HepG2 (cell line): ENCODE measurements around the gene DDX23. TPM values are rescaled to one million over a fixed set of nuclear protein-coding genes. Genes with fewer than 3 reads are reported as not detected.
A peak's percentile ranks its signal among the peaks of the same experiment; 100 is the strongest.

Experiments used
- ATAC-seq: fragments of 200-7000 bp; cut with Tn5 transposase; 3 replicates; pipeline ENCODE4 v1.9.1; 2020; ENCODE audit warnings: mild to moderate bottlenecking, moderate library complexity
- BruUV-seq: library from RNA; stranded (reverse); fragments of 400-500 nt; replicated peaks from 2 replicates; lab custom pipeline; 2021; lab: Mats Ljungman, UMichigan
- CTCF ChIA-PET: fragments of 300-600 bp; formaldehyde crosslinking; extraction: SDS; loops from one replicate; lab custom pipeline; 2021; ENCODE audit warnings: low total read pairs, inconsistent platforms, low intra/inter-chr PET ratio; lab: Yijun Ruan, JAX
- POLR2A ChIA-PET: fragments of 350-600 bp; sonication (Branson Sonifier 250); formaldehyde crosslinking; loops from one replicate; lab custom pipeline; 2020; ENCODE audit warnings: antibody characterized with exemption, inconsistent platforms; lab: Yijun Ruan, JAX
- DNase-seq: peaks from one replicate; pipeline ENCODE4 v3.0.0-alpha.2; 2015; ENCODE audit warnings: low spot score
- FAIRE-seq: peaks from 3 replicates; lab custom pipeline; 2011; peaks lifted over from hg19 to GRCh38; lab: Jason Lieb, UNC
- H2AFZ ChIP-seq: one replicate; pipeline ENCODE4 v1.6.1; 2011; ENCODE audit warnings: low read length, inconsistent platforms
- H3K27ac ChIP-seq: fragments of 300-600 bp; 3 replicates; pipeline ENCODE4 v1.8.0; 2011; ENCODE audit warnings: mixed run types, mild to moderate bottlenecking, mixed read lengths, low read length, inconsistent platforms; ENCODE audit not compliant: insufficient read depth; ENCODE audit errors: extremely low read length
- H3K27me3 ChIP-seq, 2 experiments: fragments of 200-600 bp in 1 of 2; 2 replicates in 1 of 2; 3 replicates in 1 of 2; pipeline versions ENCODE4 v1.6.0 to v1.8.0; 2011; ENCODE audit warnings: low read length in 2 of 2, mild to moderate bottlenecking in 2 of 2, moderate library complexity in 2 of 2, inconsistent platforms in 1 of 2; ENCODE audit not compliant: insufficient read depth in 2 of 2, control insufficient read depth in 1 of 2
- H3K36me3 ChIP-seq, 2 experiments: fragments of 200-600 bp in 1 of 2; replicated peaks in 1 of 2; 2 replicates in 1 of 2; 3 replicates in 1 of 2; pipeline versions ENCODE4 v1.5.1 to v1.8.0; 2011; ENCODE audit warnings: low read length in 2 of 2, inconsistent platforms in 1 of 2; ENCODE audit not compliant: insufficient read depth in 2 of 2, control insufficient read depth in 1 of 2
- H3K4me1 ChIP-seq: 2 replicates; pipeline ENCODE4 v1.5.1; 2012; ENCODE audit warnings: low read length, inconsistent platforms; ENCODE audit not compliant: insufficient read depth
- H3K4me2 ChIP-seq: 2 replicates; pipeline ENCODE4 v1.6.0; 2011; ENCODE audit warnings: low read depth, low read length, inconsistent platforms
- H3K4me3 ChIP-seq, 3 experiments: fragments of 200-600 bp in 1 of 3; sonication (generic), shearing (Covaris generic) in 1 of 3; replicated peaks in 1 of 3; 2 replicates each; pipeline ENCODE4 v1.5.1; 2011 to 2016; ENCODE audit warnings: low read length in 3 of 3, inconsistent platforms in 2 of 3, low read depth in 2 of 3, mild to moderate bottlenecking in 2 of 3, control low read depth in 1 of 3, mixed read lengths in 1 of 3; ENCODE audit not compliant: insufficient read depth in 1 of 3
- H3K79me2 ChIP-seq: one replicate; pipeline ENCODE4 v1.6.1; 2011; ENCODE audit warnings: low read length, inconsistent platforms; ENCODE audit not compliant: insufficient read depth
- H3K9ac ChIP-seq: 2 replicates; pipeline ENCODE4 v1.6.0; 2011; ENCODE audit warnings: mild to moderate bottlenecking, low read depth, low read length, inconsistent platforms; ENCODE audit not compliant: insufficient read depth
- H3K9me3 ChIP-seq: 2 replicates; pipeline ENCODE4 v1.5.1; 2012; ENCODE audit warnings: mild to moderate bottlenecking, low read length
- H4K20me1 ChIP-seq: 2 replicates; pipeline ENCODE4 v1.6.0; 2011; ENCODE audit warnings: inconsistent platforms, mild to moderate bottlenecking, low read length, moderate library complexity; ENCODE audit not compliant: insufficient read depth
- FOXA1 ChIP-seq, 2 experiments: fragments of 450-650 bp in 1 of 2; sonication (generic) in 1 of 2; formaldehyde crosslinking in 1 of 2; IDR thresholded peaks; 2 replicates each; pipeline versions ENCODE4 v1.4.0 to v1.6.1; 2016 to 2020; ENCODE audit warnings: missing genetic modification reagents in 1 of 2
- IRX3 ChIP-seq: sonication (generic); formaldehyde crosslinking; IDR thresholded peaks from 2 replicates; pipeline ENCODE4 v1.8.1; 2023; ENCODE audit warnings: mild to moderate bottlenecking, low read depth, missing genetic modification reagents, borderline replicate concordance
- KDM5A ChIP-seq: fragments of 200-600 bp; sonication (generic); IDR thresholded peaks from 2 replicates; pipeline ENCODE4 v1.7.0; 2018; ENCODE audit warnings: antibody characterized with exemption, mild to moderate bottlenecking, low read length, borderline replicate concordance
- NR2C2 ChIP-seq: sonication (generic); formaldehyde crosslinking; IDR thresholded peaks from 2 replicates; pipeline ENCODE4 v1.4.0; 2020; ENCODE audit warnings: missing genetic modification reagents, mild to moderate bottlenecking, moderate library complexity, borderline replicate concordance
- PRDM10 ChIP-seq: sonication (generic); formaldehyde crosslinking; IDR thresholded peaks from 2 replicates; pipeline ENCODE4 v1.4.0; 2020; ENCODE audit warnings: low read depth, missing genetic modification reagents
- U2AF1 ChIP-seq: fragments of 200-400 bp; formaldehyde crosslinking; optimal IDR thresholded peaks from 2 replicates; pipeline ENCODE3; 2017; ENCODE audit warnings: mild to moderate bottlenecking, low read depth, low read length
- ZNF232 ChIP-seq: sonication (generic); formaldehyde crosslinking; IDR thresholded peaks from 2 replicates; pipeline ENCODE4 v1.4.0; 2020; ENCODE audit warnings: missing genetic modification reagents, borderline replicate concordance
- ZNF343 ChIP-seq: sonication (generic); formaldehyde crosslinking; IDR thresholded peaks from 2 replicates; pipeline ENCODE4 v1.4.0; 2020; ENCODE audit warnings: mild to moderate bottlenecking, missing genetic modification reagents
- ZNF841 ChIP-seq: sonication (generic); formaldehyde crosslinking; IDR thresholded peaks from 2 replicates; pipeline ENCODE4 v1.8.1; 2023; ENCODE audit warnings: missing genetic modification reagents, borderline replicate concordance
- WGBS: methylation state at CpG from one replicate; pipeline ENCODE4 v1.1.6; 2017; ENCODE audit warnings: low lambda C conversion rate; 5-methylcytosine and 5-hydroxymethylcytosine counted together
- in situ Hi-C: cut with HindIII; loops from 2 replicates; pipeline ENCODE4 v1.10.0; 2017; ENCODE audit warnings: low pct_unique_long_range_greater_than_20kb; ENCODE audit not compliant: extremely low pct_ligation_motif_present
- intact Hi-C: fragments of 100-400 bp; cut with micrococcal nuclease; formaldehyde crosslinking; loops from one replicate; pipeline ENCODE4 v1.10.0; 2022; ENCODE audit not compliant: unreplicated experiment
- polyA plus RNA-seq, 8 experiments: library from polyadenylated mRNA; depleted of rRNA in 3 of 8; stranded (reverse) in 7 of 8; unstranded in 1 of 8; fragments of >200 nt; fragmentation: Illumina TruSeq in 4 of 8; extraction: Trizol in 4 of 8; gene quantifications; 2 replicates each; pipeline versions ENCODE4 v1.2.1 to v1.2.3, GENCODE V29; 2011 to 2016; ENCODE audit warnings: low read depth in 4 of 8, missing spikeins in 1 of 8, mixed read lengths in 1 of 8; ENCODE audit not compliant: insufficient read depth in 1 of 8
- total RNA-seq, 5 experiments: library from RNA; depleted of rRNA; stranded (reverse); fragments of >200 nt; fragmentation: Illumina TruSeq; extraction: Trizol; gene quantifications; 2 replicates each; pipeline ENCODE4 v1.2.3, GENCODE V29; 2016; ENCODE audit warnings: low read depth in 1 of 5

The DDX23 gene
- total and polyA plus RNA-seq, 2 of the 13 experiments (the other 11 are each of a cell fraction or from before 2014, with no cell fraction given) = 35.7 to 90.0 TPM

GRCh38 chr12:48800971-48801370 lies 51.0 kb downstream of the DDX23 start:
- H4K20me1 ChIP-seq = no peaks in the 10 kb centered on the region
- no peak overlapping the region for H3K4me3 ChIP-seq
- in situ Hi-C loops (no loop called here), intact Hi-C loops (no loop called here)
- no peaks in the 10 kb centered on the region for H3K79me2 ChIP-seq
- no peak overlapping the region for H3K9ac ChIP-seq
- H3K27ac ChIP-seq = no peak overlapping the region
- DNase-seq = no peak
- no peaks in the 10 kb centered on the region for H3K9me3 ChIP-seq
- no peak for TF ChIP-seq ZNF841 (CRISPR knock-in tag)
- TF ChIP-seq PRDM10 (CRISPR knock-in tag) = no peak
- TF ChIP-seq NR2C2 (CRISPR knock-in tag) = no peak
- TF ChIP-seq IRX3 = no peak
- TF ChIP-seq ZNF343 (CRISPR knock-in tag) = no peak
- no peak for TF ChIP-seq U2AF1
- TF ChIP-seq ZNF232 (CRISPR knock-in tag) = no peak
- TF ChIP-seq FOXA1 (IDR thresholded peaks at IDR 0.05) = no peak
- no peak for TF ChIP-seq FOXA1 (CRISPR knock-in tag; IDR thresholded peaks at IDR 0.05)
- no peak for TF ChIP-seq KDM5A
- peaks cover 2 to 9% of the 10 kb centered on the region in 2 experiments; a peak in 2 of 5 replicates for H3K27me3 ChIP-seq
- no peak overlapping the region for H2AFZ ChIP-seq
- 49% methylated on average over 12 of the region's 14 CpGs for WGBS
- POLR2A ChIA-PET = no interaction called here
- no peak for FAIRE-seq
- no TSS peak for BruUV-seq
- H3K4me2 ChIP-seq = no peak overlapping the region
- H3K36me3 ChIP-seq = no peaks in the 10 kb centered on the region
- peak; percentile 29; the same call in 2 of the 3 replicates for ATAC-seq
- peaks cover 15% of the 10 kb centered on the region for H3K4me1 ChIP-seq
- CTCF ChIA-PET = no interaction called here
